ENCODE measurements around the gene CCDC134. TPM values are rescaled to one million over a fixed set of nuclear protein-coding genes. Genes with fewer than 3 reads are reported as not detected.
A peak's percentile ranks its signal among the peaks of the same experiment; 100 is the strongest.

Gene CCDC134
- total and polyA plus RNA-seq, 9 of the 15 experiments (the other 6 are each of a cell fraction or from before 2014, with no cell fraction given), result 0.56 to 11.9 (median 5.3) TPM

GRCh38 chr22:41838842-41839618 lies 38.6 kb downstream of the CCDC134 start:
- peak overlapping the region in 1 of 2 experiments; percentile 36; a peak in 1 of 4 replicates for H3K9ac ChIP-seq (ENCODE audit: insufficient read depth in 1 of 2, low read depth in 2 of 2, low read length in 2 of 2)
- no peak for TF ChIP-seq ELF1 (tag; IDR thresholded peaks at IDR 0.05)
- no peak for TF ChIP-seq ZNF24 (IDR thresholded peaks at IDR 0.05)
- no peak for TF ChIP-seq LCOR (CRISPR knock-in tag; IDR thresholded peaks at IDR 0.05)
- TF ChIP-seq SIN3B (IDR thresholded peaks at IDR 0.05; ENCODE audit: low read depth), result no peak
- no peak for TF ChIP-seq E2F5 (CRISPR knock-in tag; IDR thresholded peaks at IDR 0.05)
- no peak for TF ChIP-seq PREB (CRISPR knock-in tag; IDR thresholded peaks at IDR 0.05)
- TF ChIP-seq GMEB1 (CRISPR knock-in tag; IDR thresholded peaks at IDR 0.05), result no peak
- TF ChIP-seq POU5F1 (IDR thresholded peaks at IDR 0.05; ENCODE audit: borderline replicate concordance, low read depth, low read length, partially characterized antibody), result no peak
- TF ChIP-seq ESRRB (CRISPR knock-in tag; IDR thresholded peaks at IDR 0.05; ENCODE audit: borderline replicate concordance), result no peak
- TF ChIP-seq NFXL1 (CRISPR knock-in tag; IDR thresholded peaks at IDR 0.05), result no peak
- POLR2A ChIA-PET, result interaction anchor here (1.1 to 1.8 kb wide), 2 partner anchors 11 to 21 kb away, joined by 3 to 6 read pairs; no protein-coding TSS in a partner anchor
- no peak overlapping the region; the same call in 2 of the 3 replicates for H3K27ac ChIP-seq (ENCODE audit: extremely low read depth, low read depth, low read length)
- ATAC-seq, result peak; percentile 14; the same call in 2 of the 3 replicates
- H2AFZ ChIP-seq (ENCODE audit: low read depth, low read length), result no peak overlapping the region
- peaks cover 79% of the 10 kb centered on the region for H3K36me3 ChIP-seq (ENCODE audit: control insufficient read depth, insufficient read depth, low read length)
- H3K4me3 ChIP-seq, result no peak overlapping the region
- H3K9me3 ChIP-seq (replicated peaks; ENCODE audit: control insufficient read depth, insufficient read depth, low read depth, low read length), result no peaks in the 10 kb centered on the region
- in situ Hi-C loops (cut with MboI) (no loop called here), intact Hi-C loops (cut with micrococcal nuclease) (no loop called here)
- no peak for FAIRE-seq
- H4K20me1 ChIP-seq (replicated peaks; ENCODE audit: control insufficient read depth, insufficient read depth, low read length), result peaks cover 39% of the 10 kb centered on the region
- CTCF ChIA-PET (ENCODE audit: low intra/inter-chr PET ratio), result no interaction called here
- no peak for DNase-seq (ENCODE audit: extremely low read depth in 1 of 4, low spot score in 3 of 4)
- H3K79me2 ChIP-seq (ENCODE audit: control insufficient read depth, insufficient read depth, low read length), result peaks cover 96% of the 10 kb centered on the region
- 50% methylated on average over 1 of the region's 1 CpG for WGBS (ENCODE audit: insufficient coverage, low coverage, missing lambda C conversion rate)
- no TSS peak for BruUV-seq (replicated peaks)
- H3K4me2 ChIP-seq (ENCODE audit: insufficient read depth, low read length), result peak overlapping the region; percentile 38
- peaks cover 3 to 61% of the 10 kb centered on the region in 2 experiments for H3K4me1 ChIP-seq (replicated peaks in 1 of 2; ENCODE audit: control insufficient read depth in 2 of 2, insufficient read depth in 2 of 2, low read length in 2 of 2)
- H3K9me1 ChIP-seq (ENCODE audit: control insufficient read depth, insufficient read depth, low read length), result peaks cover 20% of the 10 kb centered on the region
- H3K27me3 ChIP-seq (ENCODE audit: control insufficient read depth in 2 of 2, insufficient read depth in 2 of 2, low read length in 2 of 2), result no peaks in the 10 kb centered on the region

Data from K562 (cell line).